Measurements from ENCODE around the gene CFL1. TPM values are rescaled to one million over a fixed set of nuclear protein-coding genes. Genes with fewer than 3 reads are reported as not detected.

CFL1 gene
- total RNA-seq, 1 experiment from 2014 or later = 1,911 TPM

GRCh38 chr11:65850217-65851082, 7.5 kb downstream of the CFL1 start:
- TF ChIP-seq SIN3A (IDR thresholded peaks at IDR 0.05; ENCODE audit: borderline replicate concordance, insufficient read depth, low read depth, low read length) = no peak
- TF ChIP-seq, protein P1, sequence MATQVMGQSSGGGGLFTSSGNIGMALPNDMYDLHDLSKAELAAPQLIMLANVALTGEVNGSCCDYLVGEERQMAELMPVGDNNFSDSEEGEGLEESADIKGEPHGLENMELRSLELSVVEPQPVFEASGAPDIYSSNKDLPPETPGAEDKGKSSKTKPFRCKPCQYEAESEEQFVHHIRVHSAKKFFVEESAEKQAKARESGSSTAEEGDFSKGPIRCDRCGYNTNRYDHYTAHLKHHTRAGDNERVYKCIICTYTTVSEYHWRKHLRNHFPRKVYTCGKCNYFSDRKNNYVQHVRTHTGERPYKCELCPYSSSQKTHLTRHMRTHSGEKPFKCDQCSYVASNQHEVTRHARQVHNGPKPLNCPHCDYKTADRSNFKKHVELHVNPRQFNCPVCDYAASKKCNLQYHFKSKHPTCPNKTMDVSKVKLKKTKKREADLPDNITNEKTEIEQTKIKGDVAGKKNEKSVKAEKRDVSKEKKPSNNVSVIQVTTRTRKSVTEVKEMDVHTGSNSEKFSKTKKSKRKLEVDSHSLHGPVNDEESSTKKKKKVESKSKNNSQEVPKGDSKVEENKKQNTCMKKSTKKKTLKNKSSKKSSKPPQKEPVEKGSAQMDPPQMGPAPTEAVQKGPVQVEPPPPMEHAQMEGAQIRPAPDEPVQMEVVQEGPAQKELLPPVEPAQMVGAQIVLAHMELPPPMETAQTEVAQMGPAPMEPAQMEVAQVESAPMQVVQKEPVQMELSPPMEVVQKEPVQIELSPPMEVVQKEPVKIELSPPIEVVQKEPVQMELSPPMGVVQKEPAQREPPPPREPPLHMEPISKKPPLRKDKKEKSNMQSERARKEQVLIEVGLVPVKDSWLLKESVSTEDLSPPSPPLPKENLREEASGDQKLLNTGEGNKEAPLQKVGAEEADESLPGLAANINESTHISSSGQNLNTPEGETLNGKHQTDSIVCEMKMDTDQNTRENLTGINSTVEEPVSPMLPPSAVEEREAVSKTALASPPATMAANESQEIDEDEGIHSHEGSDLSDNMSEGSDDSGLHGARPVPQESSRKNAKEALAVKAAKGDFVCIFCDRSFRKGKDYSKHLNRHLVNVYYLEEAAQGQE (IDR thresholded peaks at IDR 0.05; ENCODE audit: insufficient read depth in 1 of 2, low read depth in 2 of 2, low read length in 1 of 2) = no peak
- TF ChIP-seq TCF7L2 (IDR thresholded peaks at IDR 0.05; ENCODE audit: low read depth, low read length) = no peak
- no peak for TF ChIP-seq POLR2AphosphoS5 (IDR thresholded peaks at IDR 0.05; ENCODE audit: low read depth, low read length)
- TF ChIP-seq, protein P2, sequence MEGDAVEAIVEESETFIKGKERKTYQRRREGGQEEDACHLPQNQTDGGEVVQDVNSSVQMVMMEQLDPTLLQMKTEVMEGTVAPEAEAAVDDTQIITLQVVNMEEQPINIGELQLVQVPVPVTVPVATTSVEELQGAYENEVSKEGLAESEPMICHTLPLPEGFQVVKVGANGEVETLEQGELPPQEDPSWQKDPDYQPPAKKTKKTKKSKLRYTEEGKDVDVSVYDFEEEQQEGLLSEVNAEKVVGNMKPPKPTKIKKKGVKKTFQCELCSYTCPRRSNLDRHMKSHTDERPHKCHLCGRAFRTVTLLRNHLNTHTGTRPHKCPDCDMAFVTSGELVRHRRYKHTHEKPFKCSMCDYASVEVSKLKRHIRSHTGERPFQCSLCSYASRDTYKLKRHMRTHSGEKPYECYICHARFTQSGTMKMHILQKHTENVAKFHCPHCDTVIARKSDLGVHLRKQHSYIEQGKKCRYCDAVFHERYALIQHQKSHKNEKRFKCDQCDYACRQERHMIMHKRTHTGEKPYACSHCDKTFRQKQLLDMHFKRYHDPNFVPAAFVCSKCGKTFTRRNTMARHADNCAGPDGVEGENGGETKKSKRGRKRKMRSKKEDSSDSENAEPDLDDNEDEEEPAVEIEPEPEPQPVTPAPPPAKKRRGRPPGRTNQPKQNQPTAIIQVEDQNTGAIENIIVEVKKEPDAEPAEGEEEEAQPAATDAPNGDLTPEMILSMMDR (IDR thresholded peaks at IDR 0.05) = no peak
- Histone ChIP-seq H3K9me3 (ENCODE audit: control insufficient read depth, insufficient read depth, low read depth, low read length) (no peaks in the 10 kb centered on the region), H3K27ac (ENCODE audit: low read length) (no peak overlapping the region), H3K4me3 (ENCODE audit: low read depth in 2 of 2, low read length in 2 of 2) (no peak overlapping the region), H3K36me3 (ENCODE audit: control insufficient read depth, insufficient read depth, low read length) (peaks cover 17% of the 10 kb centered on the region), H3K27me3 (ENCODE audit: control insufficient read depth, insufficient read depth, low read length) (no peaks in the 10 kb centered on the region), H3K4me1 (ENCODE audit: control insufficient read depth, insufficient read depth, low read length) (peaks cover 27% of the 10 kb centered on the region)
- in situ Hi-C loops (cut with HindIII; ENCODE audit: low pct_unique_long_range_greater_than_20kb, low sequenced_read_pairs) (no loop called here), intact Hi-C loops (cut with micrococcal nuclease; ENCODE audit: unreplicated experiment) (loop anchor here (10.0 kb wide), 1 partner anchor 296 kb away; the partner anchor contains the start of gene LTBP3)
- DNase-seq (ENCODE audit: low read depth, low spot score) (no peak), ATAC-seq (peak; percentile 7)
- ChIA-PET CTCF (interaction anchor here (0.6 to 1.6 kb wide), 3 partner anchors 10 to 106 kb away, joined by 3 to 6 read pairs (median 5); partner anchors contain the start of genes MUS81 and SNX32), POLR2A (interaction anchor here (1.4 kb wide), 1 partner anchor 9 kb away, joined by 3 read pairs; no protein-coding TSS in a partner anchor)
- no TSS peak for BruUV-seq (replicated peaks)

- peaks cover 10% of the 10 kb centered on the region for H3K36me3 ChIP-seq (ENCODE audit: control insufficient read depth, insufficient read depth, low read length)
- H3K4me3 ChIP-seq (ENCODE audit: low read depth in 2 of 2, low read length in 2 of 2) = no peak overlapping the region
- intact Hi-C loops (cut with micrococcal nuclease; ENCODE audit: unreplicated experiment) = loop anchor here (10.0 kb wide), 1 partner anchor 295 kb away; the partner anchor contains the start of gene LTBP3
- ChIA-PET POLR2A (interaction anchor here (1.4 kb wide), 1 partner anchor 10 kb away, joined by 3 read pairs; no protein-coding TSS in a partner anchor), CTCF (interaction anchor here (0.6 kb wide), 1 partner anchor 10 kb away, joined by 3 read pairs; the partner anchor contains the start of gene MUS81)
- H3K4me1 ChIP-seq (ENCODE audit: control insufficient read depth, insufficient read depth, low read length) = peaks cover 20% of the 10 kb centered on the region
- in situ Hi-C loops (cut with HindIII; ENCODE audit: low pct_unique_long_range_greater_than_20kb, low sequenced_read_pairs) = no loop called here
- H3K9me3 ChIP-seq (ENCODE audit: control insufficient read depth, insufficient read depth, low read depth, low read length) = no peaks in the 10 kb centered on the region
- H3K27me3 ChIP-seq (ENCODE audit: control insufficient read depth, insufficient read depth, low read length) = no peaks in the 10 kb centered on the region
- TF ChIP-seq, protein P1 (IDR thresholded peaks at IDR 0.05; ENCODE audit: insufficient read depth in 1 of 2, low read depth in 2 of 2, low read length in 1 of 2) = no peak
- TF ChIP-seq POLR2AphosphoS5 (IDR thresholded peaks at IDR 0.05; ENCODE audit: low read depth, low read length) (no peak), SIN3A (IDR thresholded peaks at IDR 0.05; ENCODE audit: borderline replicate concordance, insufficient read depth, low read depth, low read length) (no peak), TCF7L2 (IDR thresholded peaks at IDR 0.05; ENCODE audit: low read depth, low read length) (no peak)
- TF ChIP-seq, protein P2 (IDR thresholded peaks at IDR 0.05) = no peak
- DNase-seq (ENCODE audit: low read depth, low spot score) (no peak), ATAC-seq (no peak)
- no TSS peak for BruUV-seq (replicated peaks)
- H3K27ac ChIP-seq (ENCODE audit: low read length) = no peak overlapping the region
These were observed 8.2 kb downstream of the CFL1 start for GRCh38 chr11:65849771-65850216.

Measured in Panc1 (cell line).